DMS114 treated with DMSO at 0.1 percent for 48 hours (cell line): ENCODE measurements around the gene PCNA.
"Not testable (repeated sequence)": the region's sequence is repeated elsewhere in the genome, so short reads cannot be mapped to it uniquely, and the experiment has no call there.

ENCODE experiments used
- DNase-seq: peaks from one replicate; lab custom pipeline; 2025; ENCODE audit not compliant: unreplicated experiment; lab: John Stamatoyannopoulos, UW

The PCNA gene

GRCh38 chr20:5099909-5100308 lies 19.8 kb downstream of the PCNA start:
- DNase-seq = not testable (repeated sequence)

- not testable (repeated sequence) for DNase-seq
Observed at GRCh38 chr20:5099009-5099408, 20.7 kb downstream of the PCNA start.

GRCh38 chr20:5096463-5096862 lies 23.3 kb downstream of the PCNA start:
- no peak for DNase-seq

GRCh38 chr20:5095931-5096330 lies 23.8 kb downstream of the PCNA start:
- DNase-seq = no peak

GRCh38 chr20:5095454-5095853 lies 24.3 kb downstream of the PCNA start:
- DNase-seq = no peak

GRCh38 chr20:5092765-5093339 lies 26.9 kb downstream of the PCNA start:
- no peak for DNase-seq

- DNase-seq = no peak
Observed at GRCh38 chr20:5091902-5092301, 27.9 kb downstream of the PCNA start.

GRCh38 chr20:5090191-5090590 lies 29.6 kb downstream of the PCNA start:
- DNase-seq = no peak

GRCh38 chr20:5088688-5089087 lies 31.1 kb downstream of the PCNA start:
- DNase-seq = no peak

- DNase-seq = no peak
Observed at GRCh38 chr20:5085380-5085779, 34.4 kb downstream of the PCNA start.

- no peak for DNase-seq
Observed at GRCh38 chr20:5080384-5080877, 39.3 kb downstream of the PCNA start.

- no peak for DNase-seq
Observed at GRCh38 chr20:5078399-5078958, 41.3 kb downstream of the PCNA start.

- no peak for DNase-seq
Observed at GRCh38 chr20:5077761-5078387, 41.9 kb downstream of the PCNA start.

- not testable (repeated sequence) for DNase-seq
Observed at GRCh38 chr20:5076913-5077312, 42.8 kb downstream of the PCNA start.

GRCh38 chr20:5074232-5074674 lies 45.5 kb downstream of the PCNA start:
- DNase-seq = no peak

GRCh38 chr20:5073660-5074231 lies 46.0 kb downstream of the PCNA start:
- DNase-seq = no peak

GRCh38 chr20:5072756-5073659 lies 46.8 kb downstream of the PCNA start:
- DNase-seq = no peak

GRCh38 chr20:5071942-5072341 lies 47.8 kb downstream of the PCNA start:
- DNase-seq = not testable (repeated sequence)

- DNase-seq = no peak
Observed at GRCh38 chr20:5070570-5070969, 49.2 kb downstream of the PCNA start.

GRCh38 chr20:5070081-5070480 lies 49.7 kb downstream of the PCNA start:
- DNase-seq = no peak

GRCh38 chr20:5069141-5069806 lies 50.5 kb downstream of the PCNA start:
- DNase-seq = no peak
